HepG2 (cell line): ENCODE measurements around the gene ISOC2. TPM values are rescaled to one million over a fixed set of nuclear protein-coding genes. Genes with fewer than 3 reads are reported as not detected.

Source experiments
- ATAC-seq: fragments of 200-7000 bp; cut with Tn5 transposase; 3 replicates; pipeline ENCODE4 v1.9.1; 2020; ENCODE audit warnings: mild to moderate bottlenecking, moderate library complexity
- BruUV-seq: library from RNA; stranded (reverse); fragments of 400-500 nt; replicated peaks from 2 replicates; lab custom pipeline; 2021; lab: Mats Ljungman, UMichigan
- CTCF ChIA-PET: fragments of 300-600 bp; formaldehyde crosslinking; extraction: SDS; loops from one replicate; lab custom pipeline; 2021; ENCODE audit warnings: low total read pairs, inconsistent platforms, low intra/inter-chr PET ratio; lab: Yijun Ruan, JAX
- POLR2A ChIA-PET: fragments of 350-600 bp; sonication (Branson Sonifier 250); formaldehyde crosslinking; loops from one replicate; lab custom pipeline; 2020; ENCODE audit warnings: antibody characterized with exemption, inconsistent platforms; lab: Yijun Ruan, JAX
- DNase-seq: peaks from one replicate; pipeline ENCODE4 v3.0.0-alpha.2; 2015; ENCODE audit warnings: low spot score
- FAIRE-seq: peaks from 3 replicates; lab custom pipeline; 2011; peaks lifted over from hg19 to GRCh38; lab: Jason Lieb, UNC
- H2AFZ ChIP-seq: one replicate; pipeline ENCODE4 v1.6.1; 2011; ENCODE audit warnings: low read length, inconsistent platforms
- H3K27ac ChIP-seq: fragments of 300-600 bp; 3 replicates; pipeline ENCODE4 v1.8.0; 2011; ENCODE audit warnings: mixed run types, mild to moderate bottlenecking, mixed read lengths, low read length, inconsistent platforms; ENCODE audit not compliant: insufficient read depth; ENCODE audit errors: extremely low read length
- H3K27me3 ChIP-seq, 2 experiments: fragments of 200-600 bp in 1 of 2; 2 replicates in 1 of 2; 3 replicates in 1 of 2; pipeline versions ENCODE4 v1.6.0 to v1.8.0; 2011; ENCODE audit warnings: low read length in 2 of 2, mild to moderate bottlenecking in 2 of 2, moderate library complexity in 2 of 2, inconsistent platforms in 1 of 2; ENCODE audit not compliant: insufficient read depth in 2 of 2, control insufficient read depth in 1 of 2
- H3K36me3 ChIP-seq, 2 experiments: fragments of 200-600 bp in 1 of 2; replicated peaks in 1 of 2; 2 replicates in 1 of 2; 3 replicates in 1 of 2; pipeline versions ENCODE4 v1.5.1 to v1.8.0; 2011; ENCODE audit warnings: low read length in 2 of 2, inconsistent platforms in 1 of 2; ENCODE audit not compliant: insufficient read depth in 2 of 2, control insufficient read depth in 1 of 2
- H3K4me1 ChIP-seq: 2 replicates; pipeline ENCODE4 v1.5.1; 2012; ENCODE audit warnings: low read length, inconsistent platforms; ENCODE audit not compliant: insufficient read depth
- H3K4me2 ChIP-seq: 2 replicates; pipeline ENCODE4 v1.6.0; 2011; ENCODE audit warnings: low read depth, low read length, inconsistent platforms
- H3K4me3 ChIP-seq, 3 experiments: fragments of 200-600 bp in 1 of 3; sonication (generic), shearing (Covaris generic) in 1 of 3; replicated peaks in 1 of 3; 2 replicates each; pipeline ENCODE4 v1.5.1; 2011 to 2016; ENCODE audit warnings: low read length in 3 of 3, inconsistent platforms in 2 of 3, low read depth in 2 of 3, mild to moderate bottlenecking in 2 of 3, control low read depth in 1 of 3, mixed read lengths in 1 of 3; ENCODE audit not compliant: insufficient read depth in 1 of 3
- H3K79me2 ChIP-seq: one replicate; pipeline ENCODE4 v1.6.1; 2011; ENCODE audit warnings: low read length, inconsistent platforms; ENCODE audit not compliant: insufficient read depth
- H3K9ac ChIP-seq: 2 replicates; pipeline ENCODE4 v1.6.0; 2011; ENCODE audit warnings: mild to moderate bottlenecking, low read depth, low read length, inconsistent platforms; ENCODE audit not compliant: insufficient read depth
- H3K9me3 ChIP-seq: 2 replicates; pipeline ENCODE4 v1.5.1; 2012; ENCODE audit warnings: mild to moderate bottlenecking, low read length
- H4K20me1 ChIP-seq: 2 replicates; pipeline ENCODE4 v1.6.0; 2011; ENCODE audit warnings: inconsistent platforms, mild to moderate bottlenecking, low read length, moderate library complexity; ENCODE audit not compliant: insufficient read depth
- AGO2 ChIP-seq: fragments of 200-400 bp; formaldehyde crosslinking; optimal IDR thresholded peaks from 2 replicates; pipeline ENCODE3; 2017; ENCODE audit warnings: mild to moderate bottlenecking, low read depth, low read length, moderate library complexity
- KLF12 ChIP-seq: sonication (generic); formaldehyde crosslinking; IDR thresholded peaks from 2 replicates; pipeline ENCODE4 v1.4.0; 2020; ENCODE audit warnings: missing genetic modification reagents, borderline replicate concordance
- ZNF251 ChIP-seq: sonication (generic); formaldehyde crosslinking; IDR thresholded peaks from 2 replicates; pipeline ENCODE4 v1.9.0; 2021; ENCODE audit warnings: mild to moderate bottlenecking, missing genetic modification reagents
- ZNF431 ChIP-seq: sonication (generic); formaldehyde crosslinking; IDR thresholded peaks from 2 replicates; pipeline ENCODE4 v1.9.0; 2022; ENCODE audit warnings: missing genetic modification reagents, low read depth, mild to moderate bottlenecking, borderline replicate concordance
- WGBS: methylation state at CpG from one replicate; pipeline ENCODE4 v1.1.6; 2017; ENCODE audit warnings: low lambda C conversion rate; 5-methylcytosine and 5-hydroxymethylcytosine counted together
- in situ Hi-C: cut with HindIII; loops from 2 replicates; pipeline ENCODE4 v1.10.0; 2017; ENCODE audit warnings: low pct_unique_long_range_greater_than_20kb; ENCODE audit not compliant: extremely low pct_ligation_motif_present
- intact Hi-C: fragments of 100-400 bp; cut with micrococcal nuclease; formaldehyde crosslinking; loops from one replicate; pipeline ENCODE4 v1.10.0; 2022; ENCODE audit not compliant: unreplicated experiment
- polyA plus RNA-seq, 8 experiments: library from polyadenylated mRNA; depleted of rRNA in 3 of 8; stranded (reverse) in 7 of 8; unstranded in 1 of 8; fragments of >200 nt; fragmentation: Illumina TruSeq in 4 of 8; extraction: Trizol in 4 of 8; gene quantifications; 2 replicates each; pipeline versions ENCODE4 v1.2.1 to v1.2.3, GENCODE V29; 2011 to 2016; ENCODE audit warnings: low read depth in 4 of 8, missing spikeins in 1 of 8, mixed read lengths in 1 of 8; ENCODE audit not compliant: insufficient read depth in 1 of 8
- total RNA-seq, 5 experiments: library from RNA; depleted of rRNA; stranded (reverse); fragments of >200 nt; fragmentation: Illumina TruSeq; extraction: Trizol; gene quantifications; 2 replicates each; pipeline ENCODE4 v1.2.3, GENCODE V29; 2016; ENCODE audit warnings: low read depth in 1 of 5
- TF ChIP-seq, protein P1 (sequence below): sonication (generic); formaldehyde crosslinking; IDR thresholded peaks from 2 replicates; pipeline ENCODE4 v1.4.0; 2020; ENCODE audit warnings: missing genetic modification reagents
- TF ChIP-seq, protein P2 (sequence below): sonication (generic); formaldehyde crosslinking; IDR thresholded peaks from 2 replicates; pipeline ENCODE4 v1.4.0; 2020; ENCODE audit warnings: missing genetic modification reagents
- TF ChIP-seq, protein P3 (sequence below): sonication (generic); formaldehyde crosslinking; IDR thresholded peaks from 2 replicates; pipeline ENCODE4 v1.4.0; 2020; ENCODE audit warnings: missing genetic modification reagents

Gene ISOC2
- total and polyA plus RNA-seq, 2 of the 13 experiments (the other 11 are each of a cell fraction or from before 2014, with no cell fraction given), result 76.8 to 105 TPM

DNA sequence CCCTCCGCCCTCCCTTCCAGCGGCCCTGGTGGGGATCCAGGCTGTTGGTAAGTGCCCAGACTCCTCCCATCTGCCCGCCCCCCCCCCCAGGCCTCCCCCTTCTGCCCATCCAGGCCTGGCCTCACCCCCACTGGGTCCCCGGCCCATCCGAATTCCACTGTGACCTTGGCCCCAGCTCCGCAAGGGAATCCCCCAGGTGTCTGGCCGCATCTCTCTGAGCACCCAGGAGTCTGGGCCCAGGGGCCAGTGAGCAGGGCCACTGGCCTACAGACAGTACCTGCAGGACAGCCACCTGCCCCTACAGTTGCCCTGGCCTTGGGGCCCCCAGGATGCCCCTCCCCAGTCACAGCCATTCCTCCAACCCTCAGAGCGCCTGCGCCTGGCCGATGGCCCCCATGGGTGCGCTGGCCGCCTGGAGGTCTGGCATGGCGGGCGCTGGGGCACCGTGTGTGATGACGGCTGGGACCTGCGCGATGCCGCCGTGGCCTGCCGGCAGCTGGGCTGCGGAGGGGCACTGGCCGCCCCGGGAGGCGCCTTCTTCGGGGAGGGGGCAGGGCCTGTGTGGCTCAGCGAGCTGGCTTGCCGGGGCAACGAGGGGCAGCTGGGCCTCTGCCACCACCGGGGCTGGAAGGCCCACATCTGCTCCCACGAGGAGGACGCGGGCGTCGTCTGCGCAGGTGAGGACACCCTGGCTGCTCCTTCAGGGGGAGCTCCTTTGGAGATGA, 27.7 kb upstream of the ISOC2 start:
- no peaks in the 10 kb centered on the region for H4K20me1 ChIP-seq
- no peak overlapping the region for H2AFZ ChIP-seq
- no peak overlapping the region for H3K4me2 ChIP-seq
- no peaks in the 10 kb centered on the region for H3K79me2 ChIP-seq
- no peak overlapping the region for H3K27ac ChIP-seq
- no TSS peak for BruUV-seq
- H3K27me3 ChIP-seq, result peaks cover 14 to 45% of the 10 kb centered on the region in 2 experiments
- CTCF ChIA-PET, result no interaction called here
- POLR2A ChIA-PET, result no interaction called here
- DNase-seq (no peak), FAIRE-seq (no peak), ATAC-seq (no peak)
- in situ Hi-C loops, result no loop called here
- 76% methylated on average over 5 of the region's 36 CpGs for WGBS
- H3K4me1 ChIP-seq, result peaks cover 33% of the 10 kb centered on the region
- intact Hi-C loops, result no loop called here
- H3K9ac ChIP-seq, result no peak overlapping the region
- no peak overlapping the region for H3K4me3 ChIP-seq
- TF ChIP-seq ZNF431 (CRISPR knock-in tag) (no peak), KLF12 (CRISPR knock-in tag) (no peak), AGO2 (peak; percentile 20), ZNF251 (no peak)
- TF ChIP-seq, protein P1, sequence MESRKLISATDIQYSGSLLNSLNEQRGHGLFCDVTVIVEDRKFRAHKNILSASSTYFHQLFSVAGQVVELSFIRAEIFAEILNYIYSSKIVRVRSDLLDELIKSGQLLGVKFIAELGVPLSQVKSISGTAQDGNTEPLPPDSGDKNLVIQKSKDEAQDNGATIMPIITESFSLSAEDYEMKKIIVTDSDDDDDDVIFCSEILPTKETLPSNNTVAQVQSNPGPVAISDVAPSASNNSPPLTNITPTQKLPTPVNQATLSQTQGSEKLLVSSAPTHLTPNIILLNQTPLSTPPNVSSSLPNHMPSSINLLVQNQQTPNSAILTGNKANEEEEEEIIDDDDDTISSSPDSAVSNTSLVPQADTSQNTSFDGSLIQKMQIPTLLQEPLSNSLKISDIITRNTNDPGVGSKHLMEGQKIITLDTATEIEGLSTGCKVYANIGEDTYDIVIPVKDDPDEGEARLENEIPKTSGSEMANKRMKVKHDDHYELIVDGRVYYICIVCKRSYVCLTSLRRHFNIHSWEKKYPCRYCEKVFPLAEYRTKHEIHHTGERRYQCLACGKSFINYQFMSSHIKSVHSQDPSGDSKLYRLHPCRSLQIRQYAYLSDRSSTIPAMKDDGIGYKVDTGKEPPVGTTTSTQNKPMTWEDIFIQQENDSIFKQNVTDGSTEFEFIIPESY (CRISPR knock-in tag), result 0 out of 2 replicates have a peak, but pooled peaks have one; percentile 51
- TF ChIP-seq, protein P2, sequence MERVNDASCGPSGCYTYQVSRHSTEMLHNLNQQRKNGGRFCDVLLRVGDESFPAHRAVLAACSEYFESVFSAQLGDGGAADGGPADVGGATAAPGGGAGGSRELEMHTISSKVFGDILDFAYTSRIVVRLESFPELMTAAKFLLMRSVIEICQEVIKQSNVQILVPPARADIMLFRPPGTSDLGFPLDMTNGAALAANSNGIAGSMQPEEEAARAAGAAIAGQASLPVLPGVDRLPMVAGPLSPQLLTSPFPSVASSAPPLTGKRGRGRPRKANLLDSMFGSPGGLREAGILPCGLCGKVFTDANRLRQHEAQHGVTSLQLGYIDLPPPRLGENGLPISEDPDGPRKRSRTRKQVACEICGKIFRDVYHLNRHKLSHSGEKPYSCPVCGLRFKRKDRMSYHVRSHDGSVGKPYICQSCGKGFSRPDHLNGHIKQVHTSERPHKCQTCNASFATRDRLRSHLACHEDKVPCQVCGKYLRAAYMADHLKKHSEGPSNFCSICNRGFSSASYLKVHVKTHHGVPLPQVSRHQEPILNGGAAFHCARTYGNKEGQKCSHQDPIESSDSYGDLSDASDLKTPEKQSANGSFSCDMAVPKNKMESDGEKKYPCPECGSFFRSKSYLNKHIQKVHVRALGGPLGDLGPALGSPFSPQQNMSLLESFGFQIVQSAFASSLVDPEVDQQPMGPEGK (CRISPR knock-in tag), result peak; percentile 14; the same call in 1 of the 2 replicates
- TF ChIP-seq, protein P3, sequence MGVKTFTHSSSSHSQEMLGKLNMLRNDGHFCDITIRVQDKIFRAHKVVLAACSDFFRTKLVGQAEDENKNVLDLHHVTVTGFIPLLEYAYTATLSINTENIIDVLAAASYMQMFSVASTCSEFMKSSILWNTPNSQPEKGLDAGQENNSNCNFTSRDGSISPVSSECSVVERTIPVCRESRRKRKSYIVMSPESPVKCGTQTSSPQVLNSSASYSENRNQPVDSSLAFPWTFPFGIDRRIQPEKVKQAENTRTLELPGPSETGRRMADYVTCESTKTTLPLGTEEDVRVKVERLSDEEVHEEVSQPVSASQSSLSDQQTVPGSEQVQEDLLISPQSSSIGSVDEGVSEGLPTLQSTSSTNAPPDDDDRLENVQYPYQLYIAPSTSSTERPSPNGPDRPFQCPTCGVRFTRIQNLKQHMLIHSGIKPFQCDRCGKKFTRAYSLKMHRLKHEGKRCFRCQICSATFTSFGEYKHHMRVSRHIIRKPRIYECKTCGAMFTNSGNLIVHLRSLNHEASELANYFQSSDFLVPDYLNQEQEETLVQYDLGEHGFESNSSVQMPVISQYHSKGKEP, result no peak
- no peaks in the 10 kb centered on the region for H3K36me3 ChIP-seq
- no peaks in the 10 kb centered on the region for H3K9me3 ChIP-seq
